DND-41 (cell line): ENCODE data around the gene VPS37C.

Source experiments
- CTCF ChIP-seq: IDR thresholded peaks from 2 replicates; pipeline ENCODE4 v1.5.1; 2012; ENCODE audit warnings: borderline replicate concordance, low read length, moderate library complexity, mild to moderate bottlenecking; ENCODE audit not compliant: poor library complexity, severe bottlenecking; ENCODE audit errors: extremely low read depth
- EZH2 ChIP-seq: IDR thresholded peaks from 3 replicates; pipeline ENCODE4 v1.6.1; 2012; ENCODE audit warnings: borderline replicate concordance, low read depth, mild to moderate bottlenecking, moderate library complexity, low read length, inconsistent platforms; ENCODE audit not compliant: severe bottlenecking

- TF ChIP-seq CTCF (no peak), EZH2 (no peak)
Measured at GRCh38 chr11:61163714-61164605, 2.7 kb upstream of the VPS37C start.
